H1 (cell line): ENCODE data around the gene NOL3. TPM values are rescaled to one million over a fixed set of nuclear protein-coding genes. Genes with fewer than 3 reads are reported as not detected.

Experiments
- CHD1 ChIP-seq: IDR thresholded peaks from 2 replicates; pipeline ENCODE4 v1.6.1; 2012; ENCODE audit warnings: low read depth, low read length, improper control_type of control experiment
- CREB1 ChIP-seq: IDR thresholded peaks from 2 replicates; pipeline ENCODE4 v1.6.1; 2012; ENCODE audit warnings: inconsistent platforms
- EP300 ChIP-seq, 2 experiments: IDR thresholded peaks; 1 replicate in 1 of 2; 2 replicates in 1 of 2; pipeline ENCODE4 v1.6.1; 2011 to 2012; ENCODE audit warnings: low read depth in 2 of 2, low read length in 2 of 2, mild to moderate bottlenecking in 2 of 2, borderline replicate concordance in 1 of 2, inconsistent platforms in 1 of 2, moderate library complexity in 1 of 2
- GABPA ChIP-seq: IDR thresholded peaks from 2 replicates; pipeline ENCODE4 v1.6.1; 2011; ENCODE audit warnings: mild to moderate bottlenecking, low read length, moderate library complexity, borderline replicate concordance; ENCODE audit not compliant: insufficient read depth
- HDAC2 ChIP-seq, 2 experiments: fragments of 300-600 bp in 1 of 2; sonication (generic) in 1 of 2; IDR thresholded peaks; 2 replicates each; pipeline ENCODE4 v1.6.1; 2011 to 2012; ENCODE audit warnings: low read depth in 2 of 2, low read length in 2 of 2, mild to moderate bottlenecking in 2 of 2, moderate library complexity in 2 of 2, borderline replicate concordance in 1 of 2, inconsistent platforms in 1 of 2
- HDAC6 ChIP-seq: IDR thresholded peaks from one replicate; pipeline ENCODE4 v1.7.1; 2012; ENCODE audit warnings: low read depth, mild to moderate bottlenecking, inconsistent platforms, low read length, moderate library complexity
- JUN ChIP-seq: IDR thresholded peaks from 2 replicates; pipeline ENCODE4 v1.6.1; 2011; ENCODE audit warnings: low read depth, mild to moderate bottlenecking, improper control_type of control experiment, low read length
- KDM5A ChIP-seq: fragments of 200-600 bp; IDR thresholded peaks from 2 replicates; pipeline ENCODE4 v1.7.1; 2012; ENCODE audit warnings: mild to moderate bottlenecking, low read length, inconsistent platforms, mixed read lengths
- MAFK ChIP-seq: IDR thresholded peaks from 2 replicates; pipeline ENCODE4 v1.6.1; 2012; ENCODE audit warnings: low read depth, mild to moderate bottlenecking, improper control_type of control experiment, low read length
- NANOG ChIP-seq: IDR thresholded peaks from 2 replicates; pipeline ENCODE4 v1.6.1; 2011; ENCODE audit warnings: low read length, low read depth, mild to moderate bottlenecking, inconsistent platforms; ENCODE audit not compliant: insufficient read depth, poor library complexity, severe bottlenecking
- NRF1 ChIP-seq: IDR thresholded peaks from 2 replicates; pipeline ENCODE4 v1.6.1; 2011; ENCODE audit warnings: mild to moderate bottlenecking, low read depth, low read length, improper control_type of control experiment
- POLR2A ChIP-seq, 2 experiments: IDR thresholded peaks; 1 replicate in 1 of 2; 2 replicates in 1 of 2; pipeline ENCODE4 v1.6.1; 2011; ENCODE audit warnings: low read depth in 2 of 2, low read length in 2 of 2, mild to moderate bottlenecking in 2 of 2; ENCODE audit errors: control extremely low read depth in 1 of 2
- POLR2AphosphoS5 ChIP-seq: IDR thresholded peaks from 2 replicates; pipeline ENCODE4 v1.6.1; 2011; ENCODE audit warnings: low read depth, low read length
- RBBP5 ChIP-seq: IDR thresholded peaks from 2 replicates; pipeline ENCODE4 v1.7.1; 2012; ENCODE audit warnings: low read depth, mild to moderate bottlenecking, inconsistent platforms, low read length, moderate library complexity, borderline replicate concordance
- SIRT6 ChIP-seq: IDR thresholded peaks from one replicate; pipeline ENCODE4 v1.7.1; 2012; ENCODE audit warnings: low read length, inconsistent platforms
- SP2 ChIP-seq: IDR thresholded peaks from 2 replicates; pipeline ENCODE4 v1.6.1; 2012; ENCODE audit warnings: mild to moderate bottlenecking, low read length, inconsistent platforms
- SP4 ChIP-seq: IDR thresholded peaks from 2 replicates; pipeline ENCODE4 v1.6.1; 2012; ENCODE audit warnings: low read length, inconsistent platforms
- ZNF274 ChIP-seq: IDR thresholded peaks from 2 replicates; pipeline ENCODE4 v1.7.0; 2012; ENCODE audit warnings: low read length, borderline replicate concordance; ENCODE audit errors: extremely low read depth
- polyA plus RNA-seq, 7 experiments: library from polyadenylated mRNA; depleted of rRNA in 3 of 7; stranded (reverse) in 5 of 7; unstranded in 2 of 7; fragments of >200 nt in 5 of 7; fragments of 200-250 nt in 2 of 7; gene quantifications; 1 replicate in 5 of 7; 2 replicates in 1 of 7; 4 replicates in 1 of 7; pipeline versions ENCODE4 v1.2.1 to v1.2.3, GENCODE V29; 2011 to 2013; ENCODE audit warnings: missing spikeins in 2 of 7, mixed read lengths in 2 of 7
- total RNA-seq: library from RNA; stranded (reverse); fragmentation: NEBNext Ultra II Directional; extraction: Animal tissue kit (Norgen Biotek cat#: 25700); gene quantifications from 2 replicates; pipeline ENCODE4 v1.2.1, GENCODE V29; 2021
- TF ChIP-seq, protein P1 (sequence below), 3 experiments: IDR thresholded peaks; 1 replicate in 2 of 3; 2 replicates in 1 of 3; pipeline versions ENCODE4 v1.5.1 to v1.6.1; 2011; ENCODE audit warnings: low read length in 3 of 3, mild to moderate bottlenecking in 3 of 3, inconsistent platforms in 2 of 3, low read depth in 1 of 3, moderate library complexity in 1 of 3; ENCODE audit not compliant: insufficient read depth in 1 of 3; ENCODE audit errors: control extremely low read depth in 1 of 3
- TF ChIP-seq, protein P2 (sequence below): IDR thresholded peaks from 2 replicates; pipeline ENCODE4 v1.6.1; 2011; ENCODE audit warnings: low read length, improper control_type of control experiment

The NOL3 gene
- total and polyA plus RNA-seq, 2 of the 8 experiments (the other 6 are each of a cell fraction or from before 2014, with no cell fraction given): 2.2 to 4.6 TPM

DNA sequence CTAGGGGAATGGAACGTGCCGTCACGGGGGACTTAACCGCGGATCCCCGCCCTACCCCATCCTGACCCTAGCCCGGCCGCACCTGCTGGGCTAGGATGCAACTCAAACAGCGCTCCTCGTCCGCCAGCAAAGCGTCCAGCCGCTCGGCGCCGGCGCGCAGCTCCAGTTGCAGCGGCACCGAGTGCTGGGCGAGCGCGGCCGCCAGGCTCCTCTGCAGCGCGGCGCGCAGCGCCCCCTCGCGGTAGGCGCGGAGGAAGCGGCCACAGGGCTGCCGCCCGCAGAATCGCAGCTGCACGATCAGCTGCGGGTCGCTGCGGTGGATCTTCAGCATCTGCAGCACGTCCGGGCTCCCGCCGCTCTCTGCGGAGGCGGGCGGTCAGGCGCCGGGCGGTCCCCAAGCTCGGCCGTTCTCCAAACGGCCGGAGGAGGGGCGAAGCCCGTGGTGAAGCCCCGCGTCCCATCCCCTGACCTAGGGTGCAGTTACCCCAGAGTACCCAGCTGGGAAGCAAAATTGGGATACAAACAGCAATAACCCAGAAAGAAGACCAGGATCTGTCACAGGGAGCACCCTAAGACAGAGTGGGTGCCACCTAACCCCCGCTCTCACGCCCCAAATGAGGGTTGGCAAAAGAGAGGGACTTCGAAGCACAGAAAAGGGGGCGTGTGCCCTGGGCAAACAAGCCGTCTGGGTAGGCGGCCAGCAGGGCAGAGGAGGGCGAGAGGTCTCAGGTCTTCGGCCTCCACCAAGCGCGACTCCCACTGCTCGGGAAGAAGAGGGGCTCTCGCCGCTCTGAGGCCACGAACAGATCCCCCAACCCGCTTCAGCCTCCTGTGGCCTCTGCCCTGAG lies 14.8 kb upstream of the NOL3 start (continued):
- TF ChIP-seq SP4: no peak
- no peak for TF ChIP-seq SP2
- no peak for TF ChIP-seq SIRT6
- no peak for TF ChIP-seq NRF1
- TF ChIP-seq, protein P1, sequence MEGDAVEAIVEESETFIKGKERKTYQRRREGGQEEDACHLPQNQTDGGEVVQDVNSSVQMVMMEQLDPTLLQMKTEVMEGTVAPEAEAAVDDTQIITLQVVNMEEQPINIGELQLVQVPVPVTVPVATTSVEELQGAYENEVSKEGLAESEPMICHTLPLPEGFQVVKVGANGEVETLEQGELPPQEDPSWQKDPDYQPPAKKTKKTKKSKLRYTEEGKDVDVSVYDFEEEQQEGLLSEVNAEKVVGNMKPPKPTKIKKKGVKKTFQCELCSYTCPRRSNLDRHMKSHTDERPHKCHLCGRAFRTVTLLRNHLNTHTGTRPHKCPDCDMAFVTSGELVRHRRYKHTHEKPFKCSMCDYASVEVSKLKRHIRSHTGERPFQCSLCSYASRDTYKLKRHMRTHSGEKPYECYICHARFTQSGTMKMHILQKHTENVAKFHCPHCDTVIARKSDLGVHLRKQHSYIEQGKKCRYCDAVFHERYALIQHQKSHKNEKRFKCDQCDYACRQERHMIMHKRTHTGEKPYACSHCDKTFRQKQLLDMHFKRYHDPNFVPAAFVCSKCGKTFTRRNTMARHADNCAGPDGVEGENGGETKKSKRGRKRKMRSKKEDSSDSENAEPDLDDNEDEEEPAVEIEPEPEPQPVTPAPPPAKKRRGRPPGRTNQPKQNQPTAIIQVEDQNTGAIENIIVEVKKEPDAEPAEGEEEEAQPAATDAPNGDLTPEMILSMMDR (IDR thresholded peaks at IDR 0.05; ENCODE audit: control extremely low read depth in 1 of 3, insufficient read depth in 1 of 3, low read depth in 1 of 3, low read length in 3 of 3): peak; percentile 94 to 98 (median 95)
- TF ChIP-seq GABPA: peak; percentile 78
- no peak for TF ChIP-seq HDAC6
- no peak for TF ChIP-seq POLR2A (IDR thresholded peaks at IDR 0.05; ENCODE audit: control extremely low read depth in 1 of 2, low read depth in 2 of 2, low read length in 2 of 2)
- no peak for TF ChIP-seq RBBP5
- TF ChIP-seq EP300 (IDR thresholded peaks at IDR 0.05; ENCODE audit: borderline replicate concordance in 1 of 2, low read depth in 2 of 2, low read length in 2 of 2): no peak; a peak in 1 of 3 replicates
- TF ChIP-seq POLR2AphosphoS5: no peak
- TF ChIP-seq KDM5A: no peak
- TF ChIP-seq, protein P2, sequence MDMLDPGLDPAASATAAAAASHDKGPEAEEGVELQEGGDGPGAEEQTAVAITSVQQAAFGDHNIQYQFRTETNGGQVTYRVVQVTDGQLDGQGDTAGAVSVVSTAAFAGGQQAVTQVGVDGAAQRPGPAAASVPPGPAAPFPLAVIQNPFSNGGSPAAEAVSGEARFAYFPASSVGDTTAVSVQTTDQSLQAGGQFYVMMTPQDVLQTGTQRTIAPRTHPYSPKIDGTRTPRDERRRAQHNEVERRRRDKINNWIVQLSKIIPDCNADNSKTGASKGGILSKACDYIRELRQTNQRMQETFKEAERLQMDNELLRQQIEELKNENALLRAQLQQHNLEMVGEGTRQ: no peak
- TF ChIP-seq NANOG: peak; percentile 51
- no peak for TF ChIP-seq MAFK
- TF ChIP-seq ZNF274: no peak
- TF ChIP-seq HDAC2 (IDR thresholded peaks at IDR 0.05; ENCODE audit: borderline replicate concordance in 1 of 2, low read depth in 2 of 2, low read length in 2 of 2): no peak
- TF ChIP-seq JUN: no peak
- TF ChIP-seq CREB1: peak; percentile 8; the same call in 1 of the 2 replicates
- no peak for TF ChIP-seq CHD1
